Progenitor cell of endocrine pancreas (in vitro differentiated cells): ENCODE data around the gene SNTB2. TPM values are rescaled to one million over a fixed set of nuclear protein-coding genes. Genes with fewer than 3 reads are reported as not detected.

Source experiments
- DNase-seq: peaks from one replicate; pipeline ENCODE4 v3.0.0; 2021; ENCODE audit warnings: low spot score; ENCODE audit not compliant: unreplicated experiment
- H3K27ac Mint-ChIP-seq: 2 replicates; pipeline ENCODE4 v1.8.0; 2021; ENCODE audit warnings: mild to moderate bottlenecking, moderate library complexity, mixed read lengths
- H3K27me3 Mint-ChIP-seq: 2 replicates; pipeline ENCODE4 v1.8.0; 2021; ENCODE audit warnings: mixed read lengths
- H3K36me3 Mint-ChIP-seq: 2 replicates; pipeline ENCODE4 v1.8.0; 2022; ENCODE audit warnings: mixed read lengths; ENCODE audit not compliant: insufficient read depth
- H3K4me1 Mint-ChIP-seq: 2 replicates; pipeline ENCODE4 v1.8.0; 2021; ENCODE audit warnings: low read depth, mixed read lengths
- H3K4me3 Mint-ChIP-seq: 2 replicates; pipeline ENCODE4 v1.8.0; 2021; ENCODE audit warnings: low read depth, mild to moderate bottlenecking, moderate library complexity, mixed read lengths
- H3K9me3 Mint-ChIP-seq: 2 replicates; pipeline ENCODE4 v1.8.0; 2021; ENCODE audit warnings: low read depth, mixed read lengths
- CTCF ChIP-seq: fragments of 200-600 bp; sonication (generic); IDR thresholded peaks from one replicate; pipeline ENCODE4 v1.5.0; 2021; ENCODE audit warnings: antibody characterized with exemption, mild to moderate bottlenecking; ENCODE audit not compliant: unreplicated experiment
- total RNA-seq: library from RNA; stranded (reverse); gene quantifications from 2 replicates; pipeline ENCODE4 v1.2.1, GENCODE V29; 2021

The SNTB2 gene
- total RNA-seq, 1 donor from 2014 or later, result 40.9 TPM

GRCh38 chr16:69209735-69210134 lies 22.8 kb downstream of the SNTB2 start:
- Mint-ChIP-seq H3K4me3 (no peak overlapping the region), H3K27ac (no peak overlapping the region), H3K36me3 (no peaks in the 10 kb centered on the region), H3K9me3 (no peaks in the 10 kb centered on the region), H3K4me1 (peaks cover 5% of the 10 kb centered on the region), H3K27me3 (no peaks in the 10 kb centered on the region)
- TF ChIP-seq CTCF, result no peak
- no peak for DNase-seq

- Mint-ChIP-seq H3K27ac (no peak overlapping the region), H3K9me3 (no peaks in the 10 kb centered on the region), H3K36me3 (no peaks in the 10 kb centered on the region), H3K27me3 (no peaks in the 10 kb centered on the region), H3K4me1 (peaks cover 17% of the 10 kb centered on the region), H3K4me3 (no peak overlapping the region)
- TF ChIP-seq CTCF, result no peak
- no peak for DNase-seq
Measured at GRCh38 chr16:69217433-69217832, 30.5 kb downstream of the SNTB2 start.

- Mint-ChIP-seq H3K36me3 (no peaks in the 10 kb centered on the region), H3K4me3 (no peak overlapping the region), H3K4me1 (peaks cover 17% of the 10 kb centered on the region), H3K27me3 (no peaks in the 10 kb centered on the region), H3K27ac (no peak overlapping the region), H3K9me3 (no peaks in the 10 kb centered on the region)
- DNase-seq, result no peak
- no peak for TF ChIP-seq CTCF
Measured at GRCh38 chr16:69219279-69219678, 32.3 kb downstream of the SNTB2 start.

- H3K9me3 Mint-ChIP-seq, result no peaks in the 10 kb centered on the region
- H3K4me3 Mint-ChIP-seq, result no peak overlapping the region
- no peaks in the 10 kb centered on the region for H3K27me3 Mint-ChIP-seq
- no peaks in the 10 kb centered on the region for H3K4me1 Mint-ChIP-seq
- DNase-seq, result no peak
- no peak overlapping the region for H3K27ac Mint-ChIP-seq
- no peaks in the 10 kb centered on the region for H3K36me3 Mint-ChIP-seq
- TF ChIP-seq CTCF, result no peak
Measured at GRCh38 chr16:69223882-69224281, 36.9 kb downstream of the SNTB2 start.

GRCh38 chr16:69225121-69225520 lies 38.2 kb downstream of the SNTB2 start:
- Mint-ChIP-seq H3K4me3 (no peak overlapping the region), H3K4me1 (no peaks in the 10 kb centered on the region), H3K9me3 (no peaks in the 10 kb centered on the region), H3K27ac (no peak overlapping the region), H3K27me3 (no peaks in the 10 kb centered on the region), H3K36me3 (no peaks in the 10 kb centered on the region)
- no peak for DNase-seq
- no peak for TF ChIP-seq CTCF
